PC-9 (cell line): ENCODE measurements around the gene PIP5K1B. TPM values are rescaled to one million over a fixed set of nuclear protein-coding genes. Genes with fewer than 3 reads are reported as not detected.

Experiments used
- BruUV-seq: library from RNA; stranded (reverse); fragments of 400-500 nt; replicated peaks from 2 replicates; lab custom pipeline; 2021; lab: Mats Ljungman, UMichigan
- CTCF ChIA-PET: fragments of 300-600 bp; sonication (Branson Sonifier 250); formaldehyde crosslinking; loops from one replicate; lab custom pipeline; 2022; ENCODE audit warnings: antibody characterized with exemption; lab: Charles Lee
- POLR2A ChIA-PET: fragments of 300-600 bp; sonication (Branson Sonifier 250); formaldehyde crosslinking; loops from one replicate; lab custom pipeline; 2022; ENCODE audit warnings: antibody characterized with exemption; ENCODE audit not compliant: unreplicated experiment; lab: Charles Lee
- DNase-seq, 2 experiments: peaks; one replicate each; pipeline versions ENCODE4 v3.0.0 to v3.0.0-alpha.2; 2015 to 2022; ENCODE audit warnings: mixed read lengths in 1 of 2
- H2AFZ ChIP-seq: fragments of 200-600 bp; sonication (generic); 2 replicates; pipeline ENCODE4 v1.8.1; 2017; ENCODE audit warnings: antibody characterized with exemption
- H3F3A ChIP-seq: fragments of 200-600 bp; sonication (generic); 2 replicates; pipeline ENCODE4 v1.8.1; 2017; ENCODE audit warnings: antibody characterized with exemption, mild to moderate bottlenecking, low read depth; ENCODE audit not compliant: insufficient read depth
- H3K27ac ChIP-seq: fragments of 200-600 bp; sonication (generic); 2 replicates; pipeline ENCODE4 v1.6.1; 2016; ENCODE audit warnings: mixed run types
- H3K27me3 ChIP-seq: fragments of 200-600 bp; sonication (generic); 2 replicates; pipeline ENCODE4 v1.6.1; 2016; ENCODE audit warnings: low read depth, mixed run types; ENCODE audit not compliant: insufficient read depth
- H3K36me3 ChIP-seq: fragments of 200-600 bp; sonication (generic); 2 replicates; pipeline ENCODE4 v1.6.1; 2016; ENCODE audit warnings: low read depth, mixed run types
- H3K4me1 ChIP-seq: fragments of 200-600 bp; sonication (generic); replicated peaks from 2 replicates; pipeline ENCODE4 v1.6.1; 2016; ENCODE audit warnings: mixed run types; ENCODE audit not compliant: insufficient read depth
- H3K4me2 ChIP-seq: fragments of 200-600 bp; sonication (generic); 2 replicates; pipeline ENCODE4 v1.6.1; 2017; ENCODE audit warnings: mixed run types
- H3K4me3 ChIP-seq: fragments of 200-600 bp; sonication (generic); 2 replicates; pipeline ENCODE4 v1.6.1; 2016; ENCODE audit warnings: mixed run types
- H3K79me2 ChIP-seq: fragments of 200-600 bp; sonication (generic); 2 replicates; pipeline ENCODE4 v1.6.1; 2017; ENCODE audit warnings: low read depth, mixed run types
- H3K9me2 ChIP-seq: fragments of 200-600 bp; sonication (generic); 2 replicates; pipeline ENCODE4 v1.8.1; 2017; ENCODE audit warnings: mild to moderate bottlenecking; ENCODE audit not compliant: insufficient read depth
- H3K9me3 ChIP-seq: fragments of 200-600 bp; sonication (generic); 2 replicates; pipeline ENCODE4 v1.8.1; 2016; ENCODE audit warnings: low read depth; ENCODE audit not compliant: insufficient read depth
- H4K20me1 ChIP-seq: fragments of 200-600 bp; sonication (generic); 2 replicates; pipeline ENCODE4 v1.8.1; 2017; ENCODE audit not compliant: insufficient read depth
- CTCF ChIP-seq: fragments of 200-600 bp; sonication (generic); conservative IDR thresholded peaks from 2 replicates; pipeline ENCODE4 v1.6.1; 2017; ENCODE audit warnings: mixed run types, antibody characterized with exemption, mild to moderate bottlenecking, moderate library complexity
- EZH2 ChIP-seq: fragments of 200-600 bp; sonication (generic); IDR thresholded peaks from 2 replicates; pipeline ENCODE4 v1.8.0; 2017; ENCODE audit warnings: antibody characterized with exemption, low read depth
- intact Hi-C: fragments of 100-400 bp; cut with micrococcal nuclease; formaldehyde crosslinking; loops from one replicate; pipeline ENCODE4 v1.10.0; 2022; ENCODE audit not compliant: unreplicated experiment
- total RNA-seq: library from RNA; stranded (reverse); gene quantifications from 2 replicates; pipeline ENCODE4 v1.2.3, GENCODE V29; 2021

PIP5K1B gene
- total RNA-seq, 1 experiment from 2014 or later: not detected

- CTCF ChIA-PET: no interaction called here
- Histone ChIP-seq H3K27me3 (peaks cover 42% of the 10 kb centered on the region), H4K20me1 (no peaks in the 10 kb centered on the region), H3K36me3 (no peaks in the 10 kb centered on the region), H3F3A (no peaks in the 10 kb centered on the region), H3K4me1 (no peaks in the 10 kb centered on the region), H2AFZ (no peak overlapping the region), H3K27ac (no peak overlapping the region), H3K9me2 (no peaks in the 10 kb centered on the region), H3K4me3 (no peak overlapping the region), H3K9me3 (no peaks in the 10 kb centered on the region), H3K79me2 (no peaks in the 10 kb centered on the region), H3K4me2 (no peak overlapping the region)
- POLR2A ChIA-PET: no interaction called here
- intact Hi-C loops: no loop called here
- no peak for TF ChIP-seq EZH2
- no peak for TF ChIP-seq CTCF
- DNase-seq: no peak
- BruUV-seq: no TSS peak
Observed at GRCh38 chr9:68725070-68725469, 20.0 kb downstream of the PIP5K1B start.

GRCh38 chr9:68726489-68726888 lies 21.4 kb downstream of the PIP5K1B start:
- Histone ChIP-seq H3K4me1 (no peaks in the 10 kb centered on the region), H3K36me3 (no peaks in the 10 kb centered on the region), H4K20me1 (no peaks in the 10 kb centered on the region), H3K79me2 (no peaks in the 10 kb centered on the region), H3K9me2 (no peaks in the 10 kb centered on the region), H3K9me3 (no peaks in the 10 kb centered on the region), H3K4me2 (no peak overlapping the region), H3K27ac (no peak overlapping the region), H3K4me3 (no peak overlapping the region), H3F3A (no peaks in the 10 kb centered on the region), H3K27me3 (peaks cover 36% of the 10 kb centered on the region), H2AFZ (no peak overlapping the region)
- intact Hi-C loops: no loop called here
- POLR2A ChIA-PET: no interaction called here
- CTCF ChIA-PET: no interaction called here
- no peak for DNase-seq
- TF ChIP-seq EZH2: no peak
- no peak for TF ChIP-seq CTCF
- no TSS peak for BruUV-seq

- ChIA-PET CTCF (no interaction called here), POLR2A (no interaction called here)
- H3K9me2 ChIP-seq: no peaks in the 10 kb centered on the region
Observed at GRCh38 chr9:68727636-68728035, 22.6 kb downstream of the PIP5K1B start.

More at GRCh38 chr9:68727636-68728035, 22.6 kb downstream of the PIP5K1B start:
- H3F3A ChIP-seq: no peaks in the 10 kb centered on the region
- no TSS peak for BruUV-seq
- no peak overlapping the region for H3K4me3 ChIP-seq
- intact Hi-C loops: no loop called here
- H3K9me3 ChIP-seq: no peaks in the 10 kb centered on the region
- no peaks in the 10 kb centered on the region for H3K36me3 ChIP-seq
- no peak for TF ChIP-seq CTCF
- TF ChIP-seq EZH2: no peak
- H3K27ac ChIP-seq: no peak overlapping the region
- H3K4me1 ChIP-seq: no peaks in the 10 kb centered on the region
- H3K4me2 ChIP-seq: no peak overlapping the region
- H4K20me1 ChIP-seq: no peaks in the 10 kb centered on the region
- peaks cover 46% of the 10 kb centered on the region for H3K27me3 ChIP-seq
- H3K79me2 ChIP-seq: no peaks in the 10 kb centered on the region
- DNase-seq: no peak
- H2AFZ ChIP-seq: no peak overlapping the region
